Fibroblast of lung (primary cell): ENCODE data around the gene TTLL11. TPM values are rescaled to one million over a fixed set of nuclear protein-coding genes. Genes with fewer than 3 reads are reported as not detected.

ENCODE experiments used
- DNase-seq, 2 donors: peaks; one replicate each; pipeline versions ENCODE4 v3.0.0 to v3.0.0-alpha.2; 2010; ENCODE audit warnings: low read depth in 2 of 2
- H2AFZ ChIP-seq: 2 replicates; pipeline ENCODE4 v1.5.1; 2012; ENCODE audit warnings: low read length, control low read depth, inconsistent platforms
- H3K27ac ChIP-seq: 2 replicates; pipeline ENCODE4 v1.5.1; 2011; ENCODE audit warnings: low read length, control low read depth; ENCODE audit not compliant: insufficient read depth
- H3K27me3 ChIP-seq: 2 replicates; pipeline ENCODE4 v1.5.1; 2011; ENCODE audit warnings: mild to moderate bottlenecking, low read length; ENCODE audit not compliant: control insufficient read depth, insufficient read depth
- H3K36me3 ChIP-seq: 2 replicates; pipeline ENCODE4 v1.5.1; 2011; ENCODE audit warnings: low read length; ENCODE audit not compliant: control insufficient read depth, insufficient read depth
- H3K4me1 ChIP-seq: 2 replicates; pipeline ENCODE4 v1.5.1; 2011; ENCODE audit warnings: low read length; ENCODE audit not compliant: control insufficient read depth, insufficient read depth; ENCODE audit errors: extremely low read depth
- H3K4me2 ChIP-seq: 2 replicates; pipeline ENCODE4 v1.5.1; 2011; ENCODE audit warnings: low read length, control low read depth; ENCODE audit not compliant: insufficient read depth; ENCODE audit errors: extremely low read depth
- H3K4me3 ChIP-seq, 4 experiments: fragments of 200-600 bp in 1 of 4; sonication (generic) in 1 of 4; replicated peaks in 1 of 4; 2 replicates each; pipeline ENCODE4 v1.5.1; 2011 to 2016; ENCODE audit warnings: low read length in 4 of 4, low read depth in 3 of 4, mild to moderate bottlenecking in 3 of 4, control low read depth in 2 of 4, inconsistent platforms in 1 of 4, mixed read lengths in 1 of 4; ENCODE audit not compliant: insufficient read depth in 1 of 4; ENCODE audit errors: control extremely low read depth in 1 of 4
- H3K79me2 ChIP-seq: 2 replicates; pipeline ENCODE4 v1.5.1; 2012; ENCODE audit warnings: mild to moderate bottlenecking, low read length, inconsistent platforms; ENCODE audit not compliant: control insufficient read depth, insufficient read depth
- H3K9ac ChIP-seq: 2 replicates; pipeline ENCODE4 v1.5.1; 2011; ENCODE audit warnings: mild to moderate bottlenecking, low read length, control low read depth; ENCODE audit not compliant: insufficient read depth
- H3K9me3 ChIP-seq: 2 replicates; pipeline ENCODE4 v1.5.1; 2012; ENCODE audit warnings: low read depth, low read length; ENCODE audit not compliant: control insufficient read depth, insufficient read depth
- H4K20me1 ChIP-seq: 2 replicates; pipeline ENCODE4 v1.5.1; 2011; ENCODE audit warnings: low read length; ENCODE audit not compliant: control insufficient read depth, insufficient read depth; ENCODE audit errors: extremely low read depth
- CTCF ChIP-seq, 2 donors: IDR thresholded peaks in 1 of 2; conservative IDR thresholded peaks in 1 of 2; 1 replicate in 1 of 2; 2 replicates in 1 of 2; pipeline ENCODE4 v1.5.1; 2011 to 2012; ENCODE audit warnings: low read length in 2 of 2, control low read depth in 1 of 2, inconsistent platforms in 1 of 2, low read depth in 1 of 2, mild to moderate bottlenecking in 1 of 2
- EZH2 ChIP-seq: IDR thresholded peaks from 2 replicates; pipeline ENCODE4 v1.5.1; 2012; ENCODE audit warnings: low read length, control low read depth, mild to moderate bottlenecking; ENCODE audit errors: missing control alignments
- polyA plus RNA-seq, 2 donors: library from polyadenylated mRNA; depleted of rRNA in 1 of 2; stranded (reverse) in 1 of 2; unstranded in 1 of 2; fragments of >200 nt; gene quantifications; 2 replicates each; pipeline ENCODE4 v1.2.1, GENCODE V29; 2011 to 2012; ENCODE audit warnings: missing spikeins in 1 of 2
- total RNA-seq: library from RNA; depleted of rRNA; stranded (reverse); fragments of >200 nt; gene quantifications from 2 replicates; pipeline ENCODE4 v1.2.1, GENCODE V29; 2014

TTLL11 gene
- total and polyA plus RNA-seq, 2 donors (not counting 1 experiment from before 2014, with no cell fraction given) = 3.9 to 4.8 TPM

DNA sequence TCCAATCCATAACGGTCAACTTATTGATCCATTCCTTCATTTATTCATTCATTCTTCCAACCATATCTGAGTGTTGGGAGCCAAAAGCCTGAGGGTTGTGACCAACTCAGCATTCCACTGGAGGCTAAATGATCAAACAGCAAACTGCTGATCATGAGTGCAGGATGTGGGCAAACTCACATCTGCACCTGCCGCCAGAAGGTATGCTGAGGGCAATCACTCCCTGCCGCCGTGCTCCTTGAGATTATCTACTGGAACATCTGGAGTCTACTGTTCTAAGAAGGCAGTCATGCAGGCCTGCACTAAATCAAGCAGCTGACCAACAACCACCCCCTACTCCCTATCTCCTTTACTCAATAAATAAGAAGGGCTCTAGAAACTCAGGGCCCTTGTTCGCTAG lies 184.0 kb downstream of the TTLL11 start:
- H4K20me1 ChIP-seq = no peaks in the 10 kb centered on the region
- DNase-seq = no peak
- H3K4me2 ChIP-seq = no peak overlapping the region
- no peak overlapping the region for H3K9ac ChIP-seq
- TF ChIP-seq EZH2 (no peak), CTCF (conservative IDR thresholded peaks at IDR 0.05 in 1 of 2, IDR thresholded peaks at IDR 0.05 in 1 of 2; ENCODE audit: low read depth in 1 of 2, low read length in 2 of 2) (no peak)
- no peaks in the 10 kb centered on the region for H3K9me3 ChIP-seq
- no peaks in the 10 kb centered on the region for H3K27me3 ChIP-seq
- no peaks in the 10 kb centered on the region for H3K4me1 ChIP-seq
- no peak overlapping the region for H3K27ac ChIP-seq
- H3K36me3 ChIP-seq = no peaks in the 10 kb centered on the region
- H3K79me2 ChIP-seq = no peaks in the 10 kb centered on the region
- H2AFZ ChIP-seq = no peak overlapping the region
- no peak overlapping the region for H3K4me3 ChIP-seq

DNA sequence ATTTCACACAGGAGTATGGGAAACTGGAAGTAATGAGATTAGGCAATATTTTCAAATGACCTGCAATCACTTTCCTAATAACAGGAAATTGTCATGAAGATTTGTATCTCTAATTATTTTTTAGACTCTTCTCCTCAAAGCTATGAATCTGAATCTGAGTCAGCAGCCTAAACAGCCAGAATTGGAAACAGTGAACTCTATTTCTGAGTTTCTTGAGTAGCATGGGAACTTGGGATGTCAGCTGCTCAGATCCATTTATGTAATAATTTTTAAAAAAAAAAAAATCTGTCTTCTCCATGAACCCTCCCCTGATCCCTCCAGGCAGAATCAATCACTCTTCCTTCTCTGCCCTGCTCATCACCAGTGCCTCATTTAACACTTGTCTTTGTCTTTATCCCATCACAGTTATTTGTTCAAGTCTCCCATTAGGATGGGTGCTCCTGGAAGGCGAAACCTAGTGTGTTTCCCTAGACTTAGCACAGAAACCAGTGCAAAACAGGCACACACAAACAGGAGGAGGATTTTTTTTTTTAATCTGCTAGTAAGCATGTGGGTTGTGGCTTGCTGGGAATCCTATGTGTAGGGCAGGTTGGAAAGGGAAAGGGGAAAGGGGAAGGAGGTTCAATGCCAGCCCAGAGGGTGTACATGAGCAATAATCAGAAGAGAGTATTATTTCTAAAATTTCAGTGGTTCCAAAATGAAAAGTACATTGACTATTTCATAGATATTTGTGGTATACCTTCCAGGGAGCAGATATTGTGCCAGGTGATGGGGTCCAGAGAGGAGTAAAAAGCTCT lies 186.8 kb downstream of the TTLL11 start:
- no peak overlapping the region for H2AFZ ChIP-seq
- no peak overlapping the region for H3K4me2 ChIP-seq
- no peak overlapping the region for H3K27ac ChIP-seq
- H3K4me1 ChIP-seq = no peaks in the 10 kb centered on the region
- no peaks in the 10 kb centered on the region for H3K9me3 ChIP-seq
- no peaks in the 10 kb centered on the region for H3K27me3 ChIP-seq
- H4K20me1 ChIP-seq = no peaks in the 10 kb centered on the region
- no peaks in the 10 kb centered on the region for H3K79me2 ChIP-seq
- no peak for TF ChIP-seq EZH2
- TF ChIP-seq CTCF (conservative IDR thresholded peaks at IDR 0.05 in 1 of 2, IDR thresholded peaks at IDR 0.05 in 1 of 2; ENCODE audit: low read depth in 1 of 2, low read length in 2 of 2) = no peak
- no peak overlapping the region for H3K4me3 ChIP-seq
- no peak for DNase-seq
- no peaks in the 10 kb centered on the region for H3K36me3 ChIP-seq
- H3K9ac ChIP-seq = no peak overlapping the region

DNA sequence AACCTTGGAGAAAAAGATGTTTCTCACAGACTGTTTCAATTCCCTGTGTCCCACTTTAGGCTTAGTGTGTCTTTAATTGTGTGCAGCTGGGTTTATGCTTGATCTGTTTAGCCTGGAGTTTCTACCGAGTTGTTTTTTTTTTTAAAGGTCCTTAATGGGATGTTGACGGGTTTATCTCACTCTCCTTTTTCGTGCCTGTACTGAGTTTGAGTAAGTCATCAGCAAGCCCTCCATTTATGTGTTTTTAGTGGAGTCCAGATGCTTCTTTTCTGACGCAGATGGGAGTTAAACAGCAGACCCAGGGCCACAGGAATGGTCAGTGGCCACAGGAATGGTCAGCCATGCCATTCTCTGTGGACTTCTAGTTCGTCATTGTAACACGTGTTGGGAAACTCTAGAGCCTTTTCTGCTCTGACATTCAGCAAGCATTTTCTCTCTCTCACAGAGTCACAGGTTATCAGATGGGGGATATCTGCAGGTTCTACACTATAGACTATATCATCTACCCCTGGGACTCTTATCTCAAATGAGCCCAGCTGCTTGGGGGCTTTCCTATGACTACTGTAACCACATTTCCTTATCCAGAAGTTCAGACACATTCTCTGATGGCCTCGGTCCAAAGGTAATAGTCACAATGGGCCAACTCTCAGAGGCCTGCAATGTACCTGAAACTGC lies 190.5 kb downstream of the TTLL11 start:
- no peak overlapping the region for H3K9ac ChIP-seq

More for the DNA sequence above, 190.5 kb downstream of the TTLL11 start:
- Histone ChIP-seq H3K4me3 (no peak overlapping the region), H3K79me2 (no peaks in the 10 kb centered on the region), H3K27me3 (no peaks in the 10 kb centered on the region), H3K9me3 (no peaks in the 10 kb centered on the region), H3K4me2 (no peak overlapping the region), H3K4me1 (no peaks in the 10 kb centered on the region), H4K20me1 (no peaks in the 10 kb centered on the region), H3K27ac (peak overlapping the region; percentile 36), H2AFZ (no peak overlapping the region), H3K36me3 (no peaks in the 10 kb centered on the region)
- DNase-seq = peak; percentile 96 to 100
- TF ChIP-seq EZH2 (no peak), CTCF (conservative IDR thresholded peaks at IDR 0.05 in 1 of 2, IDR thresholded peaks at IDR 0.05 in 1 of 2; ENCODE audit: low read depth in 1 of 2, low read length in 2 of 2) (no peak)
